Measurements from ENCODE around the gene ACER3.

- no peak for TF ChIP-seq CTCF (IDR thresholded peaks at IDR 0.05)
- no peak for TF ChIP-seq POLR2A (IDR thresholded peaks at IDR 0.05)
Observed at GRCh38 chr11:76863196-76863777, 2.6 kb downstream of the ACER3 start.

Measured in heart left ventricle (tissue), 13 donors.